ENCODE measurements around the gene TMED10.

Gene TMED10

DNA sequence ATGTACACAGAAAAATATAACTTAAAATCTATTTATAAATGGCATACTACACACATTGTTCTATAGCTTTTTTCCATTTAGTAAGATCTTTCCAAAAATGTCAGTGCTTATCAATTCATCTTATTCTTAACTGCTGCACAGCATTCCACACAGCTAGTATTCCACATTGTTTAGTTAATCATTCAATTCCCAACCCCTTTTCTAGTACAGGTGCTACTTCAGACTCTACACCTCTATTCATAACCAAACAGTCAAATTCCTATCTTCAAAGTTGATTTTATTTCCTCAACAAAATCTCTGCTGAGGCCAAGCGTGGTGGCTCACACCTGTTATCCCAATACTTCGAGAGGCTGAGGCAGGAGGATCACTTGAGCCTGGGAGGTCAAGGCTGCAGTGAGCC is 37.2 kb downstream of the TMED10 start:
- peak overlapping the region; percentile 21 for H3K27ac ChIP-seq
- no peaks in the 10 kb centered on the region for H3K27me3 ChIP-seq (ENCODE audit: control insufficient read depth, insufficient read depth, low read length)
- TF ChIP-seq CTCF (IDR thresholded peaks at IDR 0.05): no peak
- no peak overlapping the region for H3K9ac ChIP-seq
- no peaks in the 10 kb centered on the region for H3K9me3 ChIP-seq (ENCODE audit: control insufficient read depth, low read length)
- H2AFZ ChIP-seq: no peak overlapping the region
- H3K36me3 ChIP-seq (ENCODE audit: control insufficient read depth, insufficient read depth, low read length): no peaks in the 10 kb centered on the region
- peaks cover 6% of the 10 kb centered on the region for H3K4me1 ChIP-seq
- no peak overlapping the region for H3K4me2 ChIP-seq (ENCODE audit: low read length)
- no peak overlapping the region for H3K4me3 ChIP-seq (ENCODE audit: low read depth, low read length)
- peaks cover 17% of the 10 kb centered on the region for H3K79me2 ChIP-seq

DNA sequence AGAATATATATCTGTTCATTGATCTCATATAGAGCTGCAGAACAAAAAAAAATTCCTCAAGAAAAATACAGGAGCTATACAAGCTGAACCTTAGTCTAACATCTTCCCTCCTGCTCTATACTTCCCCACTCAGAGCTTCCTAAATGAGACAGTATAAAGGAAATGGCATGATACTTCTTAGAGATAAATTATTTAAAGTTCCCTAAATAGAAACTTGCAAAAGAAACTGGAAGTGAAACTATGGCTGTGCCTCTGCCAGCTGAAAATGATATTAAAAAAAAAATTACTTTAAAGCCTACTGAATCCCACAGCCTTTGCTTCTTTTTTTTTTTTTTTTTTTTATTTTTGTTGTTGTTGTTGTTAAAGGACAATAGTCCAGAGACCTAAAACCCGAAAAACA is 37.9 kb downstream of the TMED10 start:
- Histone ChIP-seq H3K4me2 (ENCODE audit: low read length) (no peak overlapping the region), H3K9me3 (ENCODE audit: control insufficient read depth, low read length) (no peaks in the 10 kb centered on the region), H3K9ac (no peak overlapping the region), H3K79me2 (peaks cover 14% of the 10 kb centered on the region), H3K4me1 (peaks cover 6% of the 10 kb centered on the region), H3K4me3 (ENCODE audit: low read depth, low read length) (no peak overlapping the region), H3K27me3 (ENCODE audit: control insufficient read depth, insufficient read depth, low read length) (no peaks in the 10 kb centered on the region), H3K36me3 (ENCODE audit: control insufficient read depth, insufficient read depth, low read length) (no peaks in the 10 kb centered on the region), H2AFZ (no peak overlapping the region), H3K27ac (no peak overlapping the region)
- TF ChIP-seq CTCF (IDR thresholded peaks at IDR 0.05): no peak

- Histone ChIP-seq H3K4me2 (ENCODE audit: low read length) (no peak overlapping the region), H3K4me1 (peaks cover 6% of the 10 kb centered on the region), H3K9me3 (ENCODE audit: control insufficient read depth, low read length) (no peaks in the 10 kb centered on the region), H3K4me3 (ENCODE audit: low read depth, low read length) (no peak overlapping the region), H3K27ac (no peak overlapping the region), H3K36me3 (ENCODE audit: control insufficient read depth, insufficient read depth, low read length) (peaks cover 2% of the 10 kb centered on the region), H2AFZ (no peak overlapping the region), H3K79me2 (no peaks in the 10 kb centered on the region), H3K27me3 (ENCODE audit: control insufficient read depth, insufficient read depth, low read length) (no peaks in the 10 kb centered on the region), H3K9ac (no peak overlapping the region)
- no peak for TF ChIP-seq CTCF (IDR thresholded peaks at IDR 0.05)
Measured at GRCh38 chr14:75134644-75135043, 41.8 kb downstream of the TMED10 start.

- Histone ChIP-seq H3K9ac (no peak overlapping the region), H3K9me3 (ENCODE audit: control insufficient read depth, low read length) (no peaks in the 10 kb centered on the region), H3K27me3 (ENCODE audit: control insufficient read depth, insufficient read depth, low read length) (no peaks in the 10 kb centered on the region), H3K4me1 (no peaks in the 10 kb centered on the region), H3K79me2 (no peaks in the 10 kb centered on the region), H3K36me3 (ENCODE audit: control insufficient read depth, insufficient read depth, low read length) (peaks cover 2% of the 10 kb centered on the region), H3K4me3 (ENCODE audit: low read depth, low read length) (no peak overlapping the region), H2AFZ (no peak overlapping the region), H3K4me2 (ENCODE audit: low read length) (no peak overlapping the region), H3K27ac (no peak overlapping the region)
- no peak for TF ChIP-seq CTCF (IDR thresholded peaks at IDR 0.05)
Measured at GRCh38 chr14:75133597-75133996, 42.8 kb downstream of the TMED10 start.

- H3K9ac ChIP-seq: no peak overlapping the region
- TF ChIP-seq CTCF (IDR thresholded peaks at IDR 0.05): peak; percentile 78
- H3K27ac ChIP-seq: peak overlapping the region; percentile 34
- no peaks in the 10 kb centered on the region for H3K9me3 ChIP-seq (ENCODE audit: control insufficient read depth, low read length)
- no peak overlapping the region for H2AFZ ChIP-seq
- H3K36me3 ChIP-seq (ENCODE audit: control insufficient read depth, insufficient read depth, low read length): peaks cover 2% of the 10 kb centered on the region
- no peaks in the 10 kb centered on the region for H3K27me3 ChIP-seq (ENCODE audit: control insufficient read depth, insufficient read depth, low read length)
- peaks cover 2% of the 10 kb centered on the region for H3K4me1 ChIP-seq
- no peak overlapping the region for H3K4me2 ChIP-seq (ENCODE audit: low read length)
- no peak overlapping the region for H3K4me3 ChIP-seq (ENCODE audit: low read depth, low read length)
- peaks cover 6% of the 10 kb centered on the region for H3K79me2 ChIP-seq
Measured at GRCh38 chr14:75132382-75133086, 43.9 kb downstream of the TMED10 start.
